Endometrial microvascular endothelial cells (primary cell): ENCODE data around the gene ZFAND4. TPM values are rescaled to one million over a fixed set of nuclear protein-coding genes. Genes with fewer than 3 reads are reported as not detected.

Source experiments
- in situ Hi-C: cut with HindIII; loops from 2 replicates; pipeline ENCODE4 v1.10.0; 2017; ENCODE audit warnings: low sequenced_read_pairs, low pct_unique_long_range_greater_than_20kb; ENCODE audit errors: inconsistent ontology term
- total RNA-seq: library from RNA; depleted of rRNA; stranded (reverse); fragments of >200 nt; gene quantifications from one replicate; pipeline ENCODE4 v1.2.3, GENCODE V29; 2015; ENCODE audit errors: inconsistent ontology term

The ZFAND4 gene
- total RNA-seq, 1 donor from 2014 or later: 3.8 TPM

DNA sequence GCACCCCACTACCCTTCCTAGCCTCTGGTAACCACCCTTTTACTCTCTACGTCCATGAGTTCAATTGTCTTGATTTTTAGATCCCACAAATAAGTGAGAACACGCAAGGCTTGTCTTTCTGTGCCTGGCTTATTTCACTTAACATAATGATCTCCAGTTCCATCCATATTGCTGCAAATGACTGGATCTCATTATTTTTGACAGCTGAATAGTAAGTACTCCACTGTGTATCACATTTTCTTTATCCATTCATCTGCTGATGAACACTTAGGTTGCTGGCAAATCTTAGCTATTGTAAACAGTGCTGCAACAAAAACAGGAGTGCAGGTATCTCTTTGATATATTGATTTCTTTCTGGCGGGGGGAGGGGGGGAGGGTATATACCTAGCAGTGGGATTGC is 106.2 kb downstream of the ZFAND4 start:
- in situ Hi-C loops: no loop called here

Other genes with a start within 250 kb of the ZFAND4 start
- gene WASHC2C, start 54.5 kb upstream of the ZFAND4 start, total RNA-seq: 31.2 TPM
- gene AGAP4, start 174.7 kb upstream of the ZFAND4 start, total RNA-seq: 14.4 TPM